GM19397 (cell line): ENCODE results near the gene UBL4B.
"Not testable (repeated sequence)": the region's sequence is repeated elsewhere in the genome, so short reads cannot be mapped to it uniquely, and the experiment has no call there.

Experiments used
- ATAC-seq: cut with Tn5 transposase; IDR thresholded peaks from one replicate; pipeline ENCODE4 v1.9.1; 2021; ENCODE audit warnings: mild to moderate bottlenecking, moderate library complexity; ENCODE audit not compliant: unreplicated experiment

Gene UBL4B, protein sequence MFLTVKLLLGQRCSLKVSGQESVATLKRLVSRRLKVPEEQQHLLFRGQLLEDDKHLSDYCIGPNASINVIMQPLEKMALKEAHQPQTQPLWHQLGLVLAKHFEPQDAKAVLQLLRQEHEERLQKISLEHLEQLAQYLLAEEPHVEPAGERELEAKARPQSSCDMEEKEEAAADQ

GRCh38 chr1:110112143-110112542 is at the start of gene UBL4B:
Gene UBL4B (plus strand): TSS chr1:110112443. CDS start chr1:110112535, 92 bp downstream.
- ATAC-seq: no peak

DNA sequence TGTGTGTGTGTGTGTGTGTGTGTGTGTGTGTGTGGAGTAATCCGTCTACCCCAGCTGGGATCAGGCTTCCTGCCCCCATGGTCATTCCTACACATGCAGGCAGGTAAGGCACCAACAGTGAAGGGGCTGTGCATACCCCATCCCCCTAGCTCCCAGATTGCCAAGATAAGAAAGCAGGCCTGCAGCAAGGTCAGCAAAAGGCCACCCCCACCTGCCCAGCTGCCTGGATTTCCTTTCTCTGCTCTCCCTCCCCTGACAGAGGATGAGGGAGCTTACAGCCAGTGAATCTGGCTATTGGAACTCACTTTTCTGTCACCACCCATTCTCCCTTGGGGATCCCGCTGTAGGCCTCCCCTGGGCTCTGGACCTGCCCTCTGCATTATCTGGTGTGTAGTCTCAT is 49.6 kb upstream of the UBL4B start:
- ATAC-seq: no peak

GRCh38 chr1:110063781-110064180 is 48.5 kb upstream of the UBL4B start:
- no peak for ATAC-seq

GRCh38 chr1:110064576-110065337 is 47.5 kb upstream of the UBL4B start:
- ATAC-seq: no peak

- no peak for ATAC-seq
Measured at GRCh38 chr1:110065841-110066240, 46.4 kb upstream of the UBL4B start.

DNA sequence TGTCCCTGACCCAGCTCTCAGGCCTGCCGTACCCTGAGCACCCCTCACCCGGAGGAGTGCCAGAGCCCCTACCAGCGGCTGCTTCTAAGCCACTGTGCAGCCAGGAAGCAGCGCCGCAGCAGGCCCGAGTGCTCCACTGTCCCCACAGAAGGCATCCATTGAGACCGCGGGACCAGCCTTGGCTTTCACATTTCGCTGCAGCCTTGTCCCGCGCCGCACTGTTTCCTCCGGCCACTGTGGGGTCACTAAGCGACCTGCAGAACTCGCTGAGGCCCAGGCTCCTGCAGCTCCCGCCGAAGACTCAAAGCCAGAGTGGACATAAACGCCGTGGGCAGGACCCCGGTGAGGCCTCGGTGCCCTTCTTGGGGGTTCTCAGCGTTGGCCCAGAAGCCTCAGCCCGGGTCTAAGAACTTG is 44.8 kb upstream of the UBL4B start:
- ATAC-seq: no peak

- no peak for ATAC-seq
Measured at GRCh38 chr1:110067893-110068645, 44.2 kb upstream of the UBL4B start.

DNA sequence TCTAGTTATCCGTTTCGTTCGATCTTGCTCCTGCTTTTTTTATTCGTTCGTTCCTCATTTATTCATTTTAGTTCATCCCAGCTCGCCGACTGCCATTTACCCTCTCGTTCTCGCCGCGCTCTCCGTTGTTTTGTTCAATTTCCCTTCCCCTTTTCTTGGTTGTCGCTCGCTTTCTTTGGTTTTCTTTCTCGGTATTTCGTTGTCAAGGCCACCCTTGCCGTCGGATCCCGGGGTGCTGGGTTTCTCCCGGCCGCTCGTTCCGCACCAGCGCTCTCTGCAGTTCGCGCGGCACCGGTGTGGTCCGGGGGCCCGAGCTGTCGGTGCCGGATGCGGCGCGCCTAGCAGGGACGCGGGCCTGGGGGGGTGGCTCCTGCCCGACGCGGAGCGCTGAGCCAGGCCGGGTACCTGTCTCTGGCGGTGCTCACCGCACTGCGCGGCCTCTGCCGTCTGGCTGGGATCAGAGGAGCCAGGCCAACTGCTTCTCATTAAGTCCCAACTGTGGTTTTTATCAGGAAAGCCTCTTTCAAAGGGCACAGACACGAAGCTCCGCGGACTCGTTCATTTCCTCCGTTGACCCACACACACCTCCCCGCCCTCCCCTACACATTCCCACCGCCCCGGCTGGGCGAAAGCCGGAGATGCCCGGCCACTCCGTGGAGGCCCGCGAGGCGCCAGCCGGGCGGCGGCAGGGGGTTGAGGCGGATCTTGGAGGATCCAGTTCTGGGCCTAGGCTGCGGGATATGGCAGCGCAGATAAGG is 43.4 kb upstream of the UBL4B start:
- ATAC-seq: no peak

- ATAC-seq: no peak
Measured at GRCh38 chr1:110069404-110070281, 42.6 kb upstream of the UBL4B start.

GRCh38 chr1:110070282-110070669 is 42.0 kb upstream of the UBL4B start:
- ATAC-seq: no peak

DNA sequence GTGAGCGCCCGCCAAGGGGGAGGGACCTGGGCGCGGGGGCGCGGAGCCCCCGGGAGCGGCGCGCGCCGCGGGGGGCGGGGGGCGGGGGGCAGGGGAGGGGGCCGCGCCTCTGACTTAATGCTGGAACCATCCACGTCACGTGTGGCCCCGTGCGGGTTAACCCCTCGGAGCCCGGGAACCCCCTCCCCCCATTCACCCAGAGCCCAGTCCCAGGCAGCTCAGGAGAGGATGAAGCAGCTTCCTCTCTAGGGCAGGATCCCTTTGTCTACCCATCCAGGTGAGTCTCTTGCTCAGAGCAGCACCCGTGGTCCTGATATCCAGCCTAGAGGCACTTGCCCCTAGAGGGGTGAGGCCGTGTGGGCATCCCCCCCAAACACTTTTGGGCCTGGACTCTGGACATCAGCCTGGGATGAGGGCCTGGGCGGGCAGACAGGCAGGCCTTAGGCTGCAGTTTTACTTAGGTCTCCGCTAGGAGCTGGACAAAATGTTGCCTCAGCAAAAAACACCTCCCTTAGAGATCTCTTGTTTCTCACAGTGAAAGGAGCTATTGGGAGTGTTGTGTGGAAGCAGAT is 41.5 kb upstream of the UBL4B start, which contains the start of gene ALX3:
ALX3 (minus strand) TSS at position 2 of the 572 bp plus-strand sequence. CDS start 60 bp downstream, outside the sequence.
- no peak for ATAC-seq

DNA sequence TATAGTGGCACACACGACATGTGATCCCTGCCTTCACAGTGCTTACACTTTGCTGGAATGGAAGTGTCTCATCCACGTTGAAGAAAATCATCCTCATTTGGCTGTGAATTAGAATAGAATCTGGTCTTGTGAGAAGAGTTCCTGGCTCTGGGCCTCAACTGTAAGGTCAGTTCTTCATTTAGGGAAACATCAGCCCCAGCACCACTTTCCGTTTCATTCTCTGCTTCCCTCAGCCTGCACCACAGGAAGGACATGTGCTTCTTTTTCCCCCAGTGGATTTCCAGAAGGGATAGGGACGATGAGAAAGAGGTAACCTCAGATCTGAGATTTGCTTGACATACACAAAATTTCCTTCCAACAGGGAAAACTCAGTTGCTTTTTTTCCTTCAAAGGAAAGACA is 38.1 kb upstream of the UBL4B start:
- ATAC-seq: no peak

DNA sequence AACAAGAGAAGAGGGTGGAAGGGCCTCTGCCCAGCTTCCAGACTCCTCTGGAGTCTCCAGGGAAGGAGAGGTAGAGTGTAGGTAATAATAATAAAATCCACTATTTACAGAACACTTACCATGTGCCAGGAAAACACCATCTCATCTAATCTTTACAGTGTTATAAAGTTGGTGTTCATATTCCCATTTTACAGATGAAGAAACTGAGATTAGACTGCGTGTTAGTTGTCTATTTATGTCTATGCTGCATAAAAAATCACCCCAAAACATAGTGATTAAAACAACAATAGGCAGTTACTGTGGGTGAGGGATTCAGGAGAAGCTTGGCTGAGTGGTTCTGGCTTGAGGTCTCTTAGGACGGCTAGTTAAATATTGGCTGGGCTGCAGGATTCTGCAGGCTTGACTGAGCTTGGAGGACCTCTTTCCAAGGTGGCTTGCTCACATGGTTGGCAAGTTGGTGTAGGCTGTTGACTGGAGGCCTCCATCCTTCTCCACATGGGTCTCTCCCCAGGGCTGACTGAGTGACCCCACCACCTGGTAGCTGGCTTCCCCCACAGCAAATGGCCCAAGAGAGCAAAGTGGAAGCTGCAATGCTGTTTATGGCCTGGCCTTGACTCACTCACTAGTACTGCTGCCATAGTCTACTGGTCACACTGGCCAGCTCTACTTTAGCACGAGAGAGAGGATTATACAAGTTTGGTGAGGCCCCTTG is 35.3 kb upstream of the UBL4B start:
- ATAC-seq: no peak

GRCh38 chr1:110079995-110080394 is 32.2 kb upstream of the UBL4B start:
- not testable (repeated sequence) for ATAC-seq

- ATAC-seq: no peak
Measured at GRCh38 chr1:110081061-110081460, 31.2 kb upstream of the UBL4B start.

DNA sequence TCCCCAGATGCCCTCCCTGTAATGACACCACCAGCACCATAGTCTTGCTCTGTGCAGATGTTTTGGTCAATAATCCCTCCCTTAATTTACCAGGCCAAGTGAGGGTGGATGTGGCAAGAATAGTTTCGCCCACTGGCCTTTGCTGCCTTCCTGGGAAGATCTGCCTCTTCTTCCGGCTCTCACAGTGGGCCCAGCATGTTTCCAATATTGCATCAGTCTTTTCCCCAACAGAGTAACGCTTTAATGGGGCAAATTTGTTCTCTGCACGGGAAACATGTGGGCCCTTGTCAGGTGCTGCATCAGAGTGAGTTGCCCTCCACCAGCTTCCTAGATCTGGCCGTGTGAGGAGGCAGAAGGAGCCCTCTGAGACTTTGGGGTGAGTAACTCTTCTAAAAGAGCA is 29.8 kb upstream of the UBL4B start:
- no peak for ATAC-seq

- no peak for ATAC-seq
Measured at GRCh38 chr1:110083061-110083865, 29.0 kb upstream of the UBL4B start.

DNA sequence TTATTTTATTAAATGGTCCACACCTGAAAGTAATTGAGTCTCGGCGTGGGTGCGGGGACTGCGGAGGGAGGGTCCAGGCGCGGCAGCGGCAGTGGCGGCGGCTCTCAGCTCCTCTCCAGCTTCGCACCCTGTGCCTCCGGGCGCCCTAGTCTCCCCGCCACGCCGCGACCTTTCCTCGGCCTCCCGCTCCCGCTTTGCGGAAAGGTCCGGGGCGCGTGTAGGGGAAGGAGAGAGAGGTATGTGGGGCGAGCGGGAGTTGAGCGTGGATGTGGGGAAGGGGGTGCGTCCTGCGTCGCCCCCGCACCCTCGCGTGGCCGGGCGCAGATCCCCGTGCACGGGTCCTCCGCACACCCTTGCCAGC is 28.4 kb upstream of the UBL4B start:
- ATAC-seq: no peak
